Inflammatory macrophage treated with lipopolysaccharide for 4 hours (primary cell): Measurements from ENCODE around the gene TTC3.
"Not testable (repeated sequence)": the region's sequence is repeated elsewhere in the genome, so short reads cannot be mapped to it uniquely, and the experiment has no call there.

Experiments used
- DNase-seq: peaks from one replicate; pipeline ENCODE4 v3.0.0-alpha.2; 2020

Gene TTC3

GRCh38 chr21:37101384-37101783 lies 28.3 kb downstream of the TTC3 start:
- no peak for DNase-seq

- DNase-seq = not testable (repeated sequence)
These were observed 29.7 kb downstream of the TTC3 start for GRCh38 chr21:37102746-37103145.

- DNase-seq = no peak
These were observed 33.9 kb downstream of the TTC3 start for GRCh38 chr21:37106998-37107397.

GRCh38 chr21:37111029-37111428 lies 38.0 kb downstream of the TTC3 start:
- not testable (repeated sequence) for DNase-seq

- not testable (repeated sequence) for DNase-seq
These were observed 41.2 kb downstream of the TTC3 start for GRCh38 chr21:37114301-37114700.

- DNase-seq = not testable (repeated sequence)
These were observed 43.4 kb downstream of the TTC3 start for GRCh38 chr21:37116459-37116858.

GRCh38 chr21:37117204-37117603 lies 44.1 kb downstream of the TTC3 start:
- DNase-seq = no peak

- DNase-seq = no peak
These were observed 45.3 kb downstream of the TTC3 start for GRCh38 chr21:37118187-37118826.

GRCh38 chr21:37119421-37120218 lies 46.6 kb downstream of the TTC3 start:
- DNase-seq = no peak

GRCh38 chr21:37128076-37128475 lies 55.0 kb downstream of the TTC3 start:
- no peak for DNase-seq

GRCh38 chr21:37130971-37131370 lies 57.9 kb downstream of the TTC3 start:
- no peak for DNase-seq

GRCh38 chr21:37136261-37136660 lies 63.2 kb downstream of the TTC3 start:
- no peak for DNase-seq

GRCh38 chr21:37136744-37137143 lies 63.7 kb downstream of the TTC3 start:
- no peak for DNase-seq

GRCh38 chr21:37139154-37139553 lies 66.1 kb downstream of the TTC3 start:
- DNase-seq = no peak

GRCh38 chr21:37139902-37140301 lies 66.8 kb downstream of the TTC3 start:
- DNase-seq = no peak

- not testable (repeated sequence) for DNase-seq
These were observed 70.3 kb downstream of the TTC3 start for GRCh38 chr21:37143392-37143791.

GRCh38 chr21:37145635-37146111 lies 72.6 kb downstream of the TTC3 start:
- DNase-seq = no peak

GRCh38 chr21:37146320-37147235 lies 73.5 kb downstream of the TTC3 start:
- peak; percentile 5 for DNase-seq

- no peak for DNase-seq
These were observed 76.4 kb downstream of the TTC3 start for GRCh38 chr21:37149411-37149810.

GRCh38 chr21:37153196-37153934 lies 80.3 kb downstream of the TTC3 start:
- no peak for DNase-seq

- no peak for DNase-seq
These were observed 80.9 kb downstream of the TTC3 start for GRCh38 chr21:37153935-37154350.

GRCh38 chr21:37155186-37155585 lies 82.1 kb downstream of the TTC3 start:
- no peak for DNase-seq
